Fibroblast of lung (primary cell): ENCODE measurements around the gene SGSM2. TPM values are rescaled to one million over a fixed set of nuclear protein-coding genes. Genes with fewer than 3 reads are reported as not detected.
A peak's percentile ranks its signal among the peaks of the same experiment; 100 is the strongest.

Experiments used
- DNase-seq, 2 donors: peaks; one replicate each; pipeline versions ENCODE4 v3.0.0 to v3.0.0-alpha.2; 2010; ENCODE audit warnings: low read depth in 2 of 2
- H2AFZ ChIP-seq: 2 replicates; pipeline ENCODE4 v1.5.1; 2012; ENCODE audit warnings: low read length, control low read depth, inconsistent platforms
- H3K27ac ChIP-seq: 2 replicates; pipeline ENCODE4 v1.5.1; 2011; ENCODE audit warnings: low read length, control low read depth; ENCODE audit not compliant: insufficient read depth
- H3K27me3 ChIP-seq: 2 replicates; pipeline ENCODE4 v1.5.1; 2011; ENCODE audit warnings: mild to moderate bottlenecking, low read length; ENCODE audit not compliant: control insufficient read depth, insufficient read depth
- H3K36me3 ChIP-seq: 2 replicates; pipeline ENCODE4 v1.5.1; 2011; ENCODE audit warnings: low read length; ENCODE audit not compliant: control insufficient read depth, insufficient read depth
- H3K4me1 ChIP-seq: 2 replicates; pipeline ENCODE4 v1.5.1; 2011; ENCODE audit warnings: low read length; ENCODE audit not compliant: control insufficient read depth, insufficient read depth; ENCODE audit errors: extremely low read depth
- H3K4me2 ChIP-seq: 2 replicates; pipeline ENCODE4 v1.5.1; 2011; ENCODE audit warnings: low read length, control low read depth; ENCODE audit not compliant: insufficient read depth; ENCODE audit errors: extremely low read depth
- H3K4me3 ChIP-seq, 4 experiments: fragments of 200-600 bp in 1 of 4; sonication (generic) in 1 of 4; replicated peaks in 1 of 4; 2 replicates each; pipeline ENCODE4 v1.5.1; 2011 to 2016; ENCODE audit warnings: low read length in 4 of 4, low read depth in 3 of 4, mild to moderate bottlenecking in 3 of 4, control low read depth in 2 of 4, inconsistent platforms in 1 of 4, mixed read lengths in 1 of 4; ENCODE audit not compliant: insufficient read depth in 1 of 4; ENCODE audit errors: control extremely low read depth in 1 of 4
- H3K79me2 ChIP-seq: 2 replicates; pipeline ENCODE4 v1.5.1; 2012; ENCODE audit warnings: mild to moderate bottlenecking, low read length, inconsistent platforms; ENCODE audit not compliant: control insufficient read depth, insufficient read depth
- H3K9ac ChIP-seq: 2 replicates; pipeline ENCODE4 v1.5.1; 2011; ENCODE audit warnings: mild to moderate bottlenecking, low read length, control low read depth; ENCODE audit not compliant: insufficient read depth
- H3K9me3 ChIP-seq: 2 replicates; pipeline ENCODE4 v1.5.1; 2012; ENCODE audit warnings: low read depth, low read length; ENCODE audit not compliant: control insufficient read depth, insufficient read depth
- H4K20me1 ChIP-seq: 2 replicates; pipeline ENCODE4 v1.5.1; 2011; ENCODE audit warnings: low read length; ENCODE audit not compliant: control insufficient read depth, insufficient read depth; ENCODE audit errors: extremely low read depth
- EZH2 ChIP-seq: IDR thresholded peaks from 2 replicates; pipeline ENCODE4 v1.5.1; 2012; ENCODE audit warnings: low read length, control low read depth, mild to moderate bottlenecking; ENCODE audit errors: missing control alignments
- polyA plus RNA-seq, 2 donors: library from polyadenylated mRNA; depleted of rRNA in 1 of 2; stranded (reverse) in 1 of 2; unstranded in 1 of 2; fragments of >200 nt; gene quantifications; 2 replicates each; pipeline ENCODE4 v1.2.1, GENCODE V29; 2011 to 2012; ENCODE audit warnings: missing spikeins in 1 of 2
- total RNA-seq: library from RNA; depleted of rRNA; stranded (reverse); fragments of >200 nt; gene quantifications from 2 replicates; pipeline ENCODE4 v1.2.1, GENCODE V29; 2014
- TF ChIP-seq, protein P1 (sequence below), 2 donors: IDR thresholded peaks in 1 of 2; conservative IDR thresholded peaks in 1 of 2; 1 replicate in 1 of 2; 2 replicates in 1 of 2; pipeline ENCODE4 v1.5.1; 2011 to 2012; ENCODE audit warnings: low read length in 2 of 2, control low read depth in 1 of 2, inconsistent platforms in 1 of 2, low read depth in 1 of 2, mild to moderate bottlenecking in 1 of 2

The SGSM2 gene
- total and polyA plus RNA-seq, 2 donors (not counting 1 experiment from before 2014, with no cell fraction given), result 23.4 to 31.5 TPM

DNA sequence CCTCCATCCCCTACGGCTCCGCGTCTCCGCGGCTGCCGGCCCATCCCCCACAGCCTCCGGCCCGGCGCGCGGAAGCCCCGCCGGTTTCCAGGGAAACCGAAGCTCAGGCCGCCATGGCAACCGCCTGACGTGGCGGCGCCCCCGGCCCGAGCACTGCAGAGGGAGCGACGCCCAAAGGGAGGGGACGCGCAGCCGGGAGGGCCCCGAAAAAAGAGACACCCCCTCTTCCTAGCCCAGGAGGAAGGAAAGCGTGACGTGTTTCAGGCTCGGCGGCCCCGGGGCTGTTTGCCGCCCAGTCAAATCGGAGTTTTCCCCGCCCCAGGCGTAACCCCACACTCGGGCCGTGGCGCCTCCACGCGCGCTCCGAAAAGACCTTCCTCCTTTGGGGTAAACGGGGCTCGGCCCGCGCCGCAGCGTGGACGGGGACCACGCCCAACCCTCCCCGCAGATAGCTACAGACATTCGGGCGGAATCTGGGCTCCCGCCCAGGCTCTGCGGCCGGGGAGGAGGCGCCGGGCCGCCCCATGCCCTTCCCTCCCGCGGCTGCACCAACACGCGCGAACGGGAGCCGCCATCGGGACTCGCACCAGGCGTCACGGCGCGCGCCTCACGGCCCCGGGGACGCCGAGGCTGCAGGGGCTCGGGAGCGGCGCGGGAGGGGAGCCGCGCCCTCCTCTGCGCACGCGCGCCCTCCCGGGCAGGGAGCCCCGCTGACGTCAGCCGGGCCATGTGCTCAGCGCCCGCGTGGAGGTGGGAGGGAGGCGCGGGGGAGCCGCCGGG lies 56.1 kb downstream of the SGSM2 start:
- H2AFZ ChIP-seq, result no peak overlapping the region
- H3K27ac ChIP-seq, result peak overlapping the region; percentile 99
- no peaks in the 10 kb centered on the region for H3K27me3 ChIP-seq
- H3K4me2 ChIP-seq, result peak overlapping the region; percentile 89
- no peaks in the 10 kb centered on the region for H4K20me1 ChIP-seq
- no peak for TF ChIP-seq EZH2
- TF ChIP-seq, protein P1, sequence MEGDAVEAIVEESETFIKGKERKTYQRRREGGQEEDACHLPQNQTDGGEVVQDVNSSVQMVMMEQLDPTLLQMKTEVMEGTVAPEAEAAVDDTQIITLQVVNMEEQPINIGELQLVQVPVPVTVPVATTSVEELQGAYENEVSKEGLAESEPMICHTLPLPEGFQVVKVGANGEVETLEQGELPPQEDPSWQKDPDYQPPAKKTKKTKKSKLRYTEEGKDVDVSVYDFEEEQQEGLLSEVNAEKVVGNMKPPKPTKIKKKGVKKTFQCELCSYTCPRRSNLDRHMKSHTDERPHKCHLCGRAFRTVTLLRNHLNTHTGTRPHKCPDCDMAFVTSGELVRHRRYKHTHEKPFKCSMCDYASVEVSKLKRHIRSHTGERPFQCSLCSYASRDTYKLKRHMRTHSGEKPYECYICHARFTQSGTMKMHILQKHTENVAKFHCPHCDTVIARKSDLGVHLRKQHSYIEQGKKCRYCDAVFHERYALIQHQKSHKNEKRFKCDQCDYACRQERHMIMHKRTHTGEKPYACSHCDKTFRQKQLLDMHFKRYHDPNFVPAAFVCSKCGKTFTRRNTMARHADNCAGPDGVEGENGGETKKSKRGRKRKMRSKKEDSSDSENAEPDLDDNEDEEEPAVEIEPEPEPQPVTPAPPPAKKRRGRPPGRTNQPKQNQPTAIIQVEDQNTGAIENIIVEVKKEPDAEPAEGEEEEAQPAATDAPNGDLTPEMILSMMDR (conservative IDR thresholded peaks at IDR 0.05 in 1 of 2, IDR thresholded peaks at IDR 0.05 in 1 of 2; ENCODE audit: low read depth in 1 of 2, low read length in 2 of 2), result no peak
- H3K9me3 ChIP-seq, result no peaks in the 10 kb centered on the region
- peak overlapping the region; percentile 98 for H3K9ac ChIP-seq
- H3K4me1 ChIP-seq, result peaks cover 39% of the 10 kb centered on the region
- peak overlapping the region; percentile 54 to 67 (median 60) for H3K4me3 ChIP-seq
- peak; percentile 83 to 85 for DNase-seq
- H3K36me3 ChIP-seq, result peaks cover 4% of the 10 kb centered on the region
- peaks cover 35% of the 10 kb centered on the region for H3K79me2 ChIP-seq

DNA sequence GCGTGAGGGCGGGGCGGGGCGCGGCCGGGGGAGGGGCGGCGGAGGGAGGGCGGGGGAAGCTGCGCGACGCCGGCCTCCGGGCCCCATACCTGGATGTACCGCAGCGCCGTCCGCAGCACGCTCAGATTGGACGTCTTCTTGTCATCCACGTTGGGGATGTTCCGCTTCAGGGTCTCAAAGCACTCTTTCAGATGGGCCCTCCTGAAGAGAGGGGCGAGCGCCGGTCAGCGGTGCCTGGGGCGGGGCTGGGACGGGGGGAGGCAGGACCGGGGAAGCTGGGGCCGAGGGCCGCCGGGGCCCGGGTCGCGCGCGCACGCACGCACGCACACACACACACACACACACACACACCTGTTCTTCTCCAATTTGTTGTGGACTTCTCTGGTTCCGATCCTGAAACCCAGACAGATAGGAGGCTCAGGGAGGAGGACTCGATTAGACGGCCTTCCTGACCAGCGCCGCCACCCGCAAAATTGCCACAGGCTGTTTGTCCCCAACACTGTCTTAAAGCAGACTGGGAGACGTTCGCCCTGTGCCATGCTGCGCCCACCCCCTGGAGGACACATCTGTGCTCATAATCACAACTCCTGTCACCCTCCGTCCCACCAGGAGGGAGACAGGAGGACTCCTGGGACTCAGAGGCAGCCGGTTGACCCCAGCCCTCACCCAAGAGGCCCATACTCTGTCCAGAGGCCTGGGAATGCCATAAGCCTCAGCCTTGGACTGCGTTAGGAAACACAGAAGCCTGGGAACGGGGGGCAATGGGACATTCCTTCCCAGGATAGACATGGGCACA lies 56.9 kb downstream of the SGSM2 start:
- Histone ChIP-seq H3K27me3 (no peaks in the 10 kb centered on the region), H3K79me2 (peaks cover 40% of the 10 kb centered on the region), H3K27ac (peak overlapping the region; percentile 72), H3K4me1 (peaks cover 43% of the 10 kb centered on the region), H3K4me3 (peak overlapping the region in 1 of 4 experiments; percentile 40), H3K9ac (peak overlapping the region; percentile 56), H3K9me3 (no peaks in the 10 kb centered on the region), H3K36me3 (peaks cover 3% of the 10 kb centered on the region), H3K4me2 (peak overlapping the region; percentile 49), H4K20me1 (no peaks in the 10 kb centered on the region), H2AFZ (no peak overlapping the region)
- no peak for DNase-seq
- no peak for TF ChIP-seq EZH2
- TF ChIP-seq, protein P1 (conservative IDR thresholded peaks at IDR 0.05 in 1 of 2, IDR thresholded peaks at IDR 0.05 in 1 of 2; ENCODE audit: low read depth in 1 of 2, low read length in 2 of 2), result no peak

DNA sequence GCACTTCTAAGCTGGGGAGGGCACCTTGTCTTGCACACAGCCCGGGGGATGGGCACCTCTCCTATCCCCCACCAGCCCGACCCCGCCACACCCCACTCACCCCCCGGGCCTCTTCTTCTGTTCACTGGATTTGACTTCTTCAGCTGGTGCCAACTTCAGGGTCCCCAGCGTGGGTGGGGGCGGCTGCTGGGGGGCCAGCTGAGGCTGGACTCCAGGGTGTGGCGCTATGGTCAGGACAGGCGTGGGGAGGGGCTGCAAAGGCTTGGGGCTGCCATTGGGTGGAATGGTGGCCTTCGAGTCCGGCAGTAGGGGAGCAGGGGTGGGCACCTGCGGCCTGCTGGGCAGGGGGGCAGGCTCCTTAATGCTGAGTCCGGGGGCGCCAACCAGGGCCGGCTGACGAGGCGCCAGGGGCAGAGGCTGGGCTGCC lies 57.5 kb downstream of the SGSM2 start:
- peaks cover 3% of the 10 kb centered on the region for H3K36me3 ChIP-seq
- H3K79me2 ChIP-seq, result peaks cover 41% of the 10 kb centered on the region
- DNase-seq, result no peak
- no peak for TF ChIP-seq EZH2
- TF ChIP-seq, protein P1 (conservative IDR thresholded peaks at IDR 0.05 in 1 of 2, IDR thresholded peaks at IDR 0.05 in 1 of 2; ENCODE audit: low read depth in 1 of 2, low read length in 2 of 2), result no peak
- no peaks in the 10 kb centered on the region for H4K20me1 ChIP-seq
- H3K4me2 ChIP-seq, result no peak overlapping the region
- H3K27me3 ChIP-seq, result no peaks in the 10 kb centered on the region
- no peak overlapping the region for H3K9ac ChIP-seq
- no peak overlapping the region for H2AFZ ChIP-seq
- H3K4me1 ChIP-seq, result peaks cover 45% of the 10 kb centered on the region
- H3K4me3 ChIP-seq, result no peak overlapping the region
- H3K27ac ChIP-seq, result peak overlapping the region; percentile 72
- no peaks in the 10 kb centered on the region for H3K9me3 ChIP-seq
